ENCODE results near the gene PHF5A.

- TF ChIP-seq POLR2A (IDR thresholded peaks at IDR 0.05) (no peak), CTCF (IDR thresholded peaks at IDR 0.05) (no peak), EP300 (IDR thresholded peaks at IDR 0.05) (no peak)
Observed at GRCh38 chr22:41482319-41482935, 13.9 kb upstream of the PHF5A start.

Data from ovary (tissue), 3 donors.